AG09309 (cell line): ENCODE results near the gene EPB41L1.

Experiments
- DNase-seq: peaks from one replicate; pipeline ENCODE4 v3.0.0-alpha.2; 2010; ENCODE audit warnings: low read depth
- H3K4me3 ChIP-seq: 2 replicates; pipeline ENCODE4 v1.5.1; 2011; ENCODE audit warnings: mild to moderate bottlenecking, low read depth, low read length, moderate library complexity; ENCODE audit not compliant: control insufficient read depth
- CTCF ChIP-seq: IDR thresholded peaks from 2 replicates; pipeline ENCODE4 v1.5.1; 2011; ENCODE audit warnings: mild to moderate bottlenecking, low read depth, low read length, inconsistent platforms; ENCODE audit not compliant: insufficient read depth, control insufficient read depth; ENCODE audit errors: missing control alignments

The EPB41L1 gene

GRCh38 chr20:36150847-36151539 lies 3.5 kb upstream of the EPB41L1 start:
- DNase-seq = no peak
- no peak for TF ChIP-seq CTCF
- no peak overlapping the region for H3K4me3 ChIP-seq

- H3K4me3 ChIP-seq = no peak overlapping the region
- TF ChIP-seq CTCF = no peak
These were observed 2.3 kb upstream of the EPB41L1 start for GRCh38 chr20:36152261-36152660.

GRCh38 chr20:36153204-36153603 lies 1.3 kb upstream of the EPB41L1 start:
- no peak for DNase-seq
- H3K4me3 ChIP-seq = no peak overlapping the region
- TF ChIP-seq CTCF = no peak

More at GRCh38 chr20:36152261-36152660, 2.3 kb upstream of the EPB41L1 start:
- DNase-seq = no peak

DNA sequence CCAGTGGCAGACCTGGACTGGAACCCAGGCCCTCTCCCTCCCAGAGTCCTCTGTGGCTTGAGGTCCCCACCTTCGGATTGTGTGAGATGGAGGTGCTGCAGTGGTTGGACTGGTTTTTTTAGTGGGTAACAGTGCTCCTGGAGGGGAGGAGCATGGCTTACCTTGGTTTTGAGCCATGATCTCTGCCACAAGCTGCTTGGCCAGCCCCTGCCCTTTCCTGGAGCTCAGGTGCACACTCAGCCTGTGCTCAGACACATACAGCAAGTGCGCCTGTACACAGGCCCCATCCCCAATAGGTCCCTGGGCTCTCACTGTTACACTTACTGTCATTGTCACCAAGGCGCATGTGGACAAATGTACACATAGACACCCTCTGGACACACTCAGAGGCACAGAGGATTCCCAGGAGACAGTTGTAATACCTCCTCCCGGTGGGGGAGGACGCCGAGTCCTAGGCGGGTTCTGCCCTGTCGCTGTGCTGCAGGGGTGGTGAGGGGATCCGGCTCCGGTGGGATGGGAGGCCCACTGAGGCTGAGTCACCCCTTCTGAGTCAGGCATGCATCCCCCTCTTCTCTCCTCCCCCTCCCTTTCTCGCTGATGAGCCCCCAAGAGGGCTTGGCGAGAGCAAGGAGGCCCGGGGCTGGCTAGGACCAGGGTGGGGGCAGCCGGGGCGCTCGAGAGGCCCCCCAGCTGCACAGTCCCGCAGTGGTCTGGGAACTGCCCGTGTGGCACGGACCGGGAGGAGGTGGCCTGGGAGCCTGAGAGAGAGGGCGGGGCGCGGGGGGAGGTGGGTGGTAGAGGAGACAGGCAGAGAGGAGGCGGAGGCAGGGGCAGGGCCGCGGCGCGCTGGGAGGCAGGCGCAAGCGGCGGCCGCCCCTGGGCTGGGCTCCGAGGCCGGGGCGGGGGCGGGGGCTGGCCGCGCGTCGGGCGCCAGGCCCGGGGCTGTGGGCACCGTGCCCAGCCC lies 522 bp upstream of the EPB41L1 start:
- no peak for DNase-seq
- no peak for TF ChIP-seq CTCF
- H3K4me3 ChIP-seq = peak overlapping the region; percentile 63

- peak overlapping the region; percentile 96 for H3K4me3 ChIP-seq
- DNase-seq = no peak
These were observed 1.1 kb downstream of the EPB41L1 start for GRCh38 chr20:36155629-36155971.

GRCh38 chr20:36155991-36156390 lies 1.5 kb downstream of the EPB41L1 start:
- TF ChIP-seq CTCF = no peak
- no peak overlapping the region for H3K4me3 ChIP-seq
- DNase-seq = no peak

More at GRCh38 chr20:36155629-36155971, 1.1 kb downstream of the EPB41L1 start:
- TF ChIP-seq CTCF = no peak
